UCSD-AML1 (cell line): ENCODE measurements around the gene HNRNPM.

ENCODE experiments used
- DNase-seq: peaks from one replicate; lab custom pipeline; 2025; ENCODE audit not compliant: unreplicated experiment; lab: John Stamatoyannopoulos, UW

HNRNPM gene

DNA sequence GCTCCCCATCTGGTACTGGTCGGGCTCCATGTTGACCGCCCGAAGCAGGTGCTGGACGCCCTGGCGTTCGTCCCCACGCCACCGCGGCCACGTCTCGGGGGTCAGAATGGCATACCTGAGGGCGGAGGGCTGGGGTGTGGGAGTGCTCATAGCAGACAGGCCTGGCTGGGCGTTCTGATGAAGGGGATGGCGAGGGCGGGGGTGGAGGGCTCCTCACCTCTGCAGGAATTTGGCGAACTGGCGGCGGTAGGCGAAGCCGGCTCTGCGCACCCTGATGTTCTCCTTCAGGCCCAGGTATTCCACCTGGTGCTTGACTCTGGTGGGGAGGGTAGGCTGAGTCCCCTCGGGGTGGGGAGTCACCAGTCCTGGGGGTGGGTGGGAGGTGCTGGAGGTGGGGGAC, 91.5 kb downstream of the HNRNPM start:
- DNase-seq, result no peak

DNA sequence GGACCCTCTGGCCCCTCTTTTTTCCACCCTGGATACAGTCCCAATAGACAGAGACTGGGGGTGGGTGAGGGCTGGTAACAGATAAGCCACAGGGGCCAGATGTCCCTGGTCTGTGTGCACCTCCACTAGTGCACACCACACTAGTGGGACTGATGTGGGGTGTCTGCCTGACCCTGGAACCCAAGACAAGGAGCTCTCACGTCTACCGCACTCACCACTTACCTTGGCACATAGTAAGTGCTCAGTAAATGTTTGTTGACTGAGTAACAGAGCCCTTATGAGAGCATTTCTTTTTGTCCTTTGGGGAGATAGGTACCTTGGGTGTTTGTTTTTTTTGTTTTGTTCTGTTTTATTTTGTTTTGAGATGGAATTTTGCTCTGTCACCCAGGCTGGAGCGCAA, 92.3 kb downstream of the HNRNPM start:
- DNase-seq, result no peak
